B cell (primary cell): ENCODE data around the gene RPL28.

Source experiments
- CTCF ChIP-seq: fragments of 200-600 bp; IDR thresholded peaks from one replicate; pipeline ENCODE4 v1.8.0; 2022; ENCODE audit warnings: antibody characterized with exemption, mild to moderate bottlenecking
- EZH2 ChIP-seq: IDR thresholded peaks from 2 replicates; pipeline ENCODE4 v1.6.1; 2012; ENCODE audit warnings: borderline replicate concordance, low read depth, mild to moderate bottlenecking, moderate library complexity, low read length; ENCODE audit not compliant: insufficient read depth, poor library complexity, severe bottlenecking

GRCh38 chr19:55398200-55398925 is 12.6 kb downstream of the RPL28 start:
- TF ChIP-seq EZH2 (no peak), CTCF (no peak)
